ENCODE measurements around the gene SLC39A11.

The SLC39A11 gene

DNA sequence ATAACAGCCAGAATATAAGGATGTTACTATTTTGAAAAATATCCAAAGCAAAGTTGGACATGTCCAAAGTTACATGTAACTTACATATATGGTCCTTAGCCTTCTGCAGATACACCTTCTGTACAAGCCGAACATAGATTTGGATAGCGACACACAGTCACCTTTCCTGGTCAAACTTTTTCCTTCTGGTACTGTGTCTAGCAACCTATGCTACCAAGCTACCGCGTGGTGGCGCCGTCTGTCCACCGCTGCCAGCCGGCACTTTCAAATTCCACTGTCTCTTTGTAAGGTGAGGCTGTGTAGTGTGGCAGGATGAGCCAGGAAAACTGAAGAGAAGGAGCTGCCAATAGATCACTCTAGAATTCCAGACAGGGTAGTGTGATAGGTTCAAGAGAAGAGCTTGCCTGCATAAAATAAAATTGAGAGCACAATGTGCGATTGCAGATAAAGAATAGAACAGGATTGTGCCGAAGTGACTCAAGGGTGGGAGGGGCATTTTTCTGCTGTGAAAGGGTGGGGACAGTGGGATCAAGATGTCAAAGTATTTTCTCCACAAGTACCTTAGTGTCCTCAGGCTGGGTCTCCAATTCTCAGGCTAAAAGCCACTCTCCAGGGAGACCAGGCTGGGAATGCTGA, 366.9 kb downstream of the SLC39A11 start:
- H3K14ac ChIP-seq (ENCODE audit: low read length in 2 of 2), result no peak overlapping the region
- peak; percentile 61 for DNase-seq
- no peak overlapping the region for H3K9ac ChIP-seq (ENCODE audit: low read length)
- H3K4ac ChIP-seq (ENCODE audit: low read depth in 1 of 2, low read length in 2 of 2), result no peak overlapping the region
- H3K79me1 ChIP-seq (replicated peaks; ENCODE audit: low read length, poor library complexity, severe bottlenecking), result no peaks in the 10 kb centered on the region
- H2BK120ac ChIP-seq (ENCODE audit: low read depth, low read length), result no peak overlapping the region
- no peak overlapping the region for H3K4me2 ChIP-seq (ENCODE audit: low read length, poor library complexity, severe bottlenecking)
- no peak overlapping the region for H4K8ac ChIP-seq (ENCODE audit: low read length)
- H3K18ac ChIP-seq (ENCODE audit: low read depth in 1 of 2, low read length in 2 of 2), result no peak overlapping the region
- no peak overlapping the region for H4K91ac ChIP-seq (ENCODE audit: low read length)
- no peak overlapping the region for H3K4me3 ChIP-seq (ENCODE audit: insufficient read depth in 1 of 2, low read depth in 1 of 2, low read length in 2 of 2)
- H3K4me1 ChIP-seq (ENCODE audit: control insufficient read depth, insufficient read depth, low read depth, low read length), result peaks cover 7% of the 10 kb centered on the region
- 24% methylated on average over 10 of the region's 10 CpGs for WGBS
- peak overlapping the region; percentile 68 for H2AK5ac ChIP-seq (ENCODE audit: low read length, severe bottlenecking)
- H3K36me3 ChIP-seq (ENCODE audit: control insufficient read depth in 1 of 2, insufficient read depth in 2 of 2, low read depth in 1 of 2, low read length in 2 of 2), result no peaks in the 10 kb centered on the region
- H3K27ac ChIP-seq (ENCODE audit: low read length, poor library complexity, severe bottlenecking), result no peak overlapping the region
- no peaks in the 10 kb centered on the region for H3K9me3 ChIP-seq (ENCODE audit: control insufficient read depth, low read length)
- no peak overlapping the region for H3K23ac ChIP-seq (ENCODE audit: low read length in 2 of 2)
- no peak overlapping the region for H2BK12ac ChIP-seq (ENCODE audit: low read length in 2 of 2)
- no peak overlapping the region for H2BK5ac ChIP-seq (ENCODE audit: low read depth, low read length, poor library complexity, severe bottlenecking)
- H2BK15ac ChIP-seq (ENCODE audit: low read depth, poor library complexity, severe bottlenecking), result no peak overlapping the region
- H2AFZ ChIP-seq (ENCODE audit: low read depth, low read length), result no peak overlapping the region
- no peaks in the 10 kb centered on the region for H3K27me3 ChIP-seq (ENCODE audit: control insufficient read depth in 1 of 2, insufficient read depth in 1 of 2, low read length in 2 of 2)

GRCh38 chr17:72724267-72724666, 368.2 kb downstream of the SLC39A11 start:
- no peak overlapping the region for H3K23ac ChIP-seq (ENCODE audit: low read length in 2 of 2)
- H3K4me2 ChIP-seq (ENCODE audit: low read length, poor library complexity, severe bottlenecking), result no peak overlapping the region
- no peak overlapping the region for H3K4me3 ChIP-seq (ENCODE audit: insufficient read depth in 1 of 2, low read depth in 1 of 2, low read length in 2 of 2)
- H2AK5ac ChIP-seq (ENCODE audit: low read length, severe bottlenecking), result no peak overlapping the region
- WGBS, result 69% methylated on average over 2 of the region's 2 CpGs
- peak; percentile 74 for DNase-seq
- H3K9ac ChIP-seq (ENCODE audit: low read length), result peak overlapping the region; percentile 6
- H3K4ac ChIP-seq (ENCODE audit: low read depth in 1 of 2, low read length in 2 of 2), result no peak overlapping the region
- H3K14ac ChIP-seq (ENCODE audit: low read length in 2 of 2), result no peak overlapping the region
- H3K36me3 ChIP-seq (ENCODE audit: control insufficient read depth in 1 of 2, insufficient read depth in 2 of 2, low read depth in 1 of 2, low read length in 2 of 2), result no peaks in the 10 kb centered on the region
- H3K27ac ChIP-seq (ENCODE audit: low read length, poor library complexity, severe bottlenecking), result no peak overlapping the region
- no peak overlapping the region for H2BK5ac ChIP-seq (ENCODE audit: low read depth, low read length, poor library complexity, severe bottlenecking)
- no peaks in the 10 kb centered on the region for H3K27me3 ChIP-seq (ENCODE audit: control insufficient read depth in 1 of 2, insufficient read depth in 1 of 2, low read length in 2 of 2)
- H3K9me3 ChIP-seq (ENCODE audit: control insufficient read depth, low read length), result no peaks in the 10 kb centered on the region
- no peak overlapping the region for H2BK15ac ChIP-seq (ENCODE audit: low read depth, poor library complexity, severe bottlenecking)
- H2BK120ac ChIP-seq (ENCODE audit: low read depth, low read length), result no peak overlapping the region
- no peaks in the 10 kb centered on the region for H3K79me1 ChIP-seq (replicated peaks; ENCODE audit: low read length, poor library complexity, severe bottlenecking)
- no peak overlapping the region for H4K91ac ChIP-seq (ENCODE audit: low read length)
- H3K18ac ChIP-seq (ENCODE audit: low read depth in 1 of 2, low read length in 2 of 2), result no peak overlapping the region
- no peak overlapping the region for H4K8ac ChIP-seq (ENCODE audit: low read length)
- no peak overlapping the region for H2BK12ac ChIP-seq (ENCODE audit: low read length in 2 of 2)
- peaks cover 11% of the 10 kb centered on the region for H3K4me1 ChIP-seq (ENCODE audit: control insufficient read depth, insufficient read depth, low read depth, low read length)
- H2AFZ ChIP-seq (ENCODE audit: low read depth, low read length), result no peak overlapping the region

GRCh38 chr17:72723711-72724110, 368.8 kb downstream of the SLC39A11 start:
- H2BK15ac ChIP-seq (ENCODE audit: low read depth, poor library complexity, severe bottlenecking), result no peak overlapping the region
- no peak overlapping the region for H3K9ac ChIP-seq (ENCODE audit: low read length)
- no peak overlapping the region for H3K4me2 ChIP-seq (ENCODE audit: low read length, poor library complexity, severe bottlenecking)
- H2BK120ac ChIP-seq (ENCODE audit: low read depth, low read length), result no peak overlapping the region
- no peak overlapping the region for H4K8ac ChIP-seq (ENCODE audit: low read length)
- no peaks in the 10 kb centered on the region for H3K36me3 ChIP-seq (ENCODE audit: control insufficient read depth in 1 of 2, insufficient read depth in 2 of 2, low read depth in 1 of 2, low read length in 2 of 2)
- no peak for DNase-seq
- no peak overlapping the region for H2AFZ ChIP-seq (ENCODE audit: low read depth, low read length)
- H3K79me1 ChIP-seq (replicated peaks; ENCODE audit: low read length, poor library complexity, severe bottlenecking), result no peaks in the 10 kb centered on the region
- WGBS, result 97% methylated on average over 7 of the region's 7 CpGs
- H3K4me1 ChIP-seq (ENCODE audit: control insufficient read depth, insufficient read depth, low read depth, low read length), result peaks cover 11% of the 10 kb centered on the region
- H3K27me3 ChIP-seq (ENCODE audit: control insufficient read depth in 1 of 2, insufficient read depth in 1 of 2, low read length in 2 of 2), result no peaks in the 10 kb centered on the region
- H3K18ac ChIP-seq (ENCODE audit: low read depth in 1 of 2, low read length in 2 of 2), result no peak overlapping the region
- no peak overlapping the region for H3K23ac ChIP-seq (ENCODE audit: low read length in 2 of 2)
- H3K14ac ChIP-seq (ENCODE audit: low read length in 2 of 2), result no peak overlapping the region
- H2BK12ac ChIP-seq (ENCODE audit: low read length in 2 of 2), result no peak overlapping the region
- no peak overlapping the region for H3K27ac ChIP-seq (ENCODE audit: low read length, poor library complexity, severe bottlenecking)
- H3K4me3 ChIP-seq (ENCODE audit: insufficient read depth in 1 of 2, low read depth in 1 of 2, low read length in 2 of 2), result no peak overlapping the region
- no peak overlapping the region for H3K4ac ChIP-seq (ENCODE audit: low read depth in 1 of 2, low read length in 2 of 2)
- no peak overlapping the region for H4K91ac ChIP-seq (ENCODE audit: low read length)
- H3K9me3 ChIP-seq (ENCODE audit: control insufficient read depth, low read length), result no peaks in the 10 kb centered on the region
- H2BK5ac ChIP-seq (ENCODE audit: low read depth, low read length, poor library complexity, severe bottlenecking), result no peak overlapping the region
- H2AK5ac ChIP-seq (ENCODE audit: low read length, severe bottlenecking), result no peak overlapping the region

GRCh38 chr17:72720494-72720825, 372.0 kb downstream of the SLC39A11 start:
- Histone ChIP-seq H2BK5ac (ENCODE audit: low read depth, low read length, poor library complexity, severe bottlenecking) (no peak overlapping the region), H3K4me1 (ENCODE audit: control insufficient read depth, insufficient read depth, low read depth, low read length) (peaks cover 16% of the 10 kb centered on the region), H2AFZ (ENCODE audit: low read depth, low read length) (no peak overlapping the region), H2AK5ac (ENCODE audit: low read length, severe bottlenecking) (no peak overlapping the region), H2BK12ac (ENCODE audit: low read length in 2 of 2) (no peak overlapping the region), H3K27me3 (ENCODE audit: control insufficient read depth in 1 of 2, insufficient read depth in 1 of 2, low read length in 2 of 2) (no peaks in the 10 kb centered on the region), H3K14ac (ENCODE audit: low read length in 2 of 2) (no peak overlapping the region), H3K4me2 (ENCODE audit: low read length, poor library complexity, severe bottlenecking) (no peak overlapping the region), H3K18ac (ENCODE audit: low read depth in 1 of 2, low read length in 2 of 2) (no peak overlapping the region), H3K4ac (ENCODE audit: low read depth in 1 of 2, low read length in 2 of 2) (no peak overlapping the region), H2BK120ac (ENCODE audit: low read depth, low read length) (no peak overlapping the region), H3K4me3 (ENCODE audit: insufficient read depth in 1 of 2, low read depth in 1 of 2, low read length in 2 of 2) (no peak overlapping the region), H3K23ac (ENCODE audit: low read length in 2 of 2) (no peak overlapping the region), H2BK15ac (ENCODE audit: low read depth, poor library complexity, severe bottlenecking) (no peak overlapping the region), H3K36me3 (ENCODE audit: control insufficient read depth in 1 of 2, insufficient read depth in 2 of 2, low read depth in 1 of 2, low read length in 2 of 2) (no peaks in the 10 kb centered on the region), H3K27ac (ENCODE audit: low read length, poor library complexity, severe bottlenecking) (no peak overlapping the region), H3K9me3 (ENCODE audit: control insufficient read depth, low read length) (no peaks in the 10 kb centered on the region), H4K91ac (ENCODE audit: low read length) (no peak overlapping the region), H4K8ac (ENCODE audit: low read length) (no peak overlapping the region), H3K9ac (ENCODE audit: low read length) (no peak overlapping the region), H3K79me1 (replicated peaks; ENCODE audit: low read length, poor library complexity, severe bottlenecking) (no peaks in the 10 kb centered on the region)
- WGBS, result no CpG with 5 or more reads among the region's 1 CpG
- no peak for DNase-seq

Data from mesenchymal stem cell (in vitro differentiated cells and primary cell).